ENCODE measurements around the gene TUBB4A. TPM values are rescaled to one million over a fixed set of nuclear protein-coding genes. Genes with fewer than 3 reads are reported as not detected.

TUBB4A gene
- total and polyA plus RNA-seq, 9 of the 15 experiments (the other 6 are each of a cell fraction or from before 2014, with no cell fraction given), result 0.14 to 7.0 (median 0.75) TPM

DNA sequence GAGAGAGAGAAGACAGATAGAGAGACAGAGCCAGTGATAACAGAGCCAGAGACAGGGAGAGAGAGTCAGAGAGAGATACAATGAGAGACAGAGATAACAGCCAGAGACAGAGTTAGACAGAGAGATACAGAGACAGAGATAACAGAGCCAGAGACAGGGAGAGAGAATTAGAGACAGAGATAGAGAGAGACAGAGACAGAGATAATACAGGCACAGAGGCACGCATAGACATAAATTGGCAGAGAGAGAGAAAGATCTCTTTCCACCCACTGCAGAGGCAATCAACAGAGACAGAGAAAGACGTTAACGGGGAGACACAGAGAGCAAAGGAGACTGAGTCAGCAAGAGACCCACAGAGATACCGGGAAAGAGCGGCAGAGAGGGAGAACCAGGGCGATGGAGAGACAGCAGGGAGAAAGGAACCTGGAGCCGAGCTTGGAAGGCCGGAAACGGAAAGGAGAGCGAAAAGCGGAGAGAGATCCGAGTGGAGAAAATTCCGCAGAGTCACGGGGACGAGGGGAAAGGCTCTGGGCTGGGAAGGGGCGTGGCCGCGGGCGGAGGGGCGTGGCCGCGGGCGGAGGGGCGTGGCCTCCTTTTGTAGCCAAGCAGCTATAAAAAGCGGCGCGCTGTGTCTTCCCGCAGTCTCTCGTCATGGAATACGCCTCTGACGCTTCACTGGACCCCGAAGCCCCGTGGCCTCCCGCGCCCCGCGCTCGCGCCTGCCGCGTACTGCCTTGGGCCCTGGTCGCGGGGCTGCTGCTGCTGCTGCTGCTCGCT is 28.5 kb upstream of the TUBB4A start, which contains the start of gene TNFSF9 (continued):
- TF ChIP-seq POLR2B (IDR thresholded peaks at IDR 0.05; ENCODE audit: low read depth, partially characterized antibody) (peak; percentile 95), CREB1 (IDR thresholded peaks at IDR 0.05) (peak; percentile 88), CREB1 (CRISPR knock-in tag; IDR thresholded peaks at IDR 0.05) (peak; percentile 83), LARP7 (IDR thresholded peaks at IDR 0.05) (peak; percentile 97), FOXK2 (conservative IDR thresholded peaks at IDR 0.05 in 1 of 2, IDR thresholded peaks at IDR 0.05 in 1 of 2; ENCODE audit: low read depth in 2 of 2) (peak; percentile 64 to 66; a peak in 1 of 4 replicates), HNRNPH1 (optimal IDR thresholded peaks at IDR 0.05; ENCODE audit: low read depth, low read length) (no peak), ZNF561 (CRISPR knock-in tag; conservative IDR thresholded peaks at IDR 0.05) (no peak), HMG20B (CRISPR knock-in tag; IDR thresholded peaks at IDR 0.05) (no peak), NRF1 (conservative IDR thresholded peaks at IDR 0.05 in 1 of 2, IDR thresholded peaks at IDR 0.05 in 1 of 2) (peak in 1 of 2 experiments; percentile 70), CSDE1 (IDR thresholded peaks at IDR 0.05) (peak in 1 of 2 experiments; percentile 65; a peak in 2 of 4 replicates), ZBTB40 (IDR thresholded peaks at IDR 0.05) (peak; percentile 89), ZBTB40 (CRISPR knock-in tag; IDR thresholded peaks at IDR 0.05) (no peak), NEUROD1 (IDR thresholded peaks at IDR 0.05; ENCODE audit: borderline replicate concordance, low read depth, low read length, partially characterized antibody) (peak; percentile 26), CBX5 (IDR thresholded peaks at IDR 0.05; ENCODE audit: borderline replicate concordance, low read depth) (no peak), ZBTB2 (IDR thresholded peaks at IDR 0.05) (peak; percentile 88)
- TF ChIP-seq, protein P1, sequence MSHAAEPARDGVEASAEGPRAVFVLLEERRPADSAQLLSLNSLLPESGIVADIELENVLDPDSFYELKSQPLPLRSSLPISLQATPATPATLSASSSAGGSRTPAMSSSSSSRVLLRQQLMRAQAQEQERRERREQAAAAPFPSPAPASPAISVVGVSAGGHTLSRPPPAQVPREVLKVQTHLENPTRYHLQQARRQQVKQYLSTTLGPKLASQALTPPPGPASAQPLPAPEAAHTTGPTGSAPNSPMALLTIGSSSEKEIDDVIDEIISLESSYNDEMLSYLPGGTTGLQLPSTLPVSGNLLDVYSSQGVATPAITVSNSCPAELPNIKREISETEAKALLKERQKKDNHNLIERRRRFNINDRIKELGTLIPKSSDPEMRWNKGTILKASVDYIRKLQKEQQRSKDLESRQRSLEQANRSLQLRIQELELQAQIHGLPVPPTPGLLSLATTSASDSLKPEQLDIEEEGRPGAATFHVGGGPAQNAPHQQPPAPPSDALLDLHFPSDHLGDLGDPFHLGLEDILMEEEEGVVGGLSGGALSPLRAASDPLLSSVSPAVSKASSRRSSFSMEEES (CRISPR knock-in tag; IDR thresholded peaks at IDR 0.05), result no peak
